Esophagus squamous epithelium (tissue), 4 donors: Measurements from ENCODE around the gene NUDT22.

Experiments used
- POLR2A ChIP-seq, 4 donors: fragments of 450-650 bp; IDR thresholded peaks; one replicate each; pipeline ENCODE4 v1.6.1; 2017; ENCODE audit warnings: antibody characterized with exemption in 4 of 4, mild to moderate bottlenecking in 4 of 4, moderate library complexity in 3 of 4
- TF ChIP-seq, protein P1 (sequence below), 6 experiments: fragments of 450-650 bp in 4 of 6; fragments of 200-600 bp in 2 of 6; sonication (generic) in 2 of 6; IDR thresholded peaks; one replicate each; pipeline ENCODE4 v1.5.1; 2016 to 2019; ENCODE audit warnings: antibody characterized with exemption in 6 of 6, mild to moderate bottlenecking in 4 of 6, moderate library complexity in 4 of 6

DNA sequence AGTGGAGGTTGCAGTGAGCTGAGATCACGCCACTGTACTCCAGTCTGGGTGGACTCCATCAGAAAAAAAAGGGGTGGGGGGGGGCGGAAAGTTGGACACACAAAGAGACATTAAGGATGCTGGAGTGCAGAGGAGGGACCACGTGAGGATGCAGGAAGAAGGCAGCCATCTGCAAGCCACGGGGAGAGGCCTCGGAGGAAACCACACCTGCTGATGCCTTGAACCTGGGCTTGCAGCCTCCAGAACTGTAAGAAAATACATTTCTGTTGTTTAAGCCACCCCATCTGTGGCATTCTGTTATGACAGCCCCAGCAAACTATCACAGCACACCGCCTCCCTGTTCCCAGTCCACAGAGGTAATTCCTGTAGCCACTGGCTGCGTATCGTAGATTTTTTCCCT, 49.3 kb upstream of the NUDT22 start:
- TF ChIP-seq, protein P1, sequence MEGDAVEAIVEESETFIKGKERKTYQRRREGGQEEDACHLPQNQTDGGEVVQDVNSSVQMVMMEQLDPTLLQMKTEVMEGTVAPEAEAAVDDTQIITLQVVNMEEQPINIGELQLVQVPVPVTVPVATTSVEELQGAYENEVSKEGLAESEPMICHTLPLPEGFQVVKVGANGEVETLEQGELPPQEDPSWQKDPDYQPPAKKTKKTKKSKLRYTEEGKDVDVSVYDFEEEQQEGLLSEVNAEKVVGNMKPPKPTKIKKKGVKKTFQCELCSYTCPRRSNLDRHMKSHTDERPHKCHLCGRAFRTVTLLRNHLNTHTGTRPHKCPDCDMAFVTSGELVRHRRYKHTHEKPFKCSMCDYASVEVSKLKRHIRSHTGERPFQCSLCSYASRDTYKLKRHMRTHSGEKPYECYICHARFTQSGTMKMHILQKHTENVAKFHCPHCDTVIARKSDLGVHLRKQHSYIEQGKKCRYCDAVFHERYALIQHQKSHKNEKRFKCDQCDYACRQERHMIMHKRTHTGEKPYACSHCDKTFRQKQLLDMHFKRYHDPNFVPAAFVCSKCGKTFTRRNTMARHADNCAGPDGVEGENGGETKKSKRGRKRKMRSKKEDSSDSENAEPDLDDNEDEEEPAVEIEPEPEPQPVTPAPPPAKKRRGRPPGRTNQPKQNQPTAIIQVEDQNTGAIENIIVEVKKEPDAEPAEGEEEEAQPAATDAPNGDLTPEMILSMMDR (IDR thresholded peaks at IDR 0.05) = no peak
- no peak for TF ChIP-seq POLR2A (IDR thresholded peaks at IDR 0.05)
